ENCODE measurements around the gene NUDT21. TPM values are rescaled to one million over a fixed set of nuclear protein-coding genes. Genes with fewer than 3 reads are reported as not detected.

Gene NUDT21
- total and polyA plus RNA-seq, 8 donors: 7.9 to 57.6 (median 46.8) TPM

DNA sequence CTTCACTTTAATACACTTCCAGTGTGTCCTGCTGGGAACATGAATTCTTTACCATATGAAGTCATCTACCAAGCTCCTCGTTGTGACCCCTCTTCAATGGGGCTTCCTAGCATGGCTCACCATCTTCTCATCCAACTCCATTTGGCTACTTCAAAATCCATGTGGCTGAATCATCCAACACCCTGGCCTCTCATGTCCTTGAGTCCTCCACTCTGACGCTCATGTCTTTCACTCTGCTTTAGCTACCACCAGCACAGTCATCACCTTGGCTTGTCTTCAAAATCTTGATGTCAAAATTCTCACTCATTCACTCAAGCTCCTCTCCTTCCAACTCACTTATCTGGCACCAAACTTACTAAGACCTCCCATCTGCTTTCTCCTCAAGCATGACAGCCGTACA is 61.6 kb downstream of the NUDT21 start:
- H3K36me3 ChIP-seq: peaks cover 0 to 45% (median 13%) of the 10 kb centered on the region in 3 donors
- 92 to 99% methylated on average over 3 of the region's 3 CpGs for WGBS, 2 donors
- DNase-seq: no peak
- no peak overlapping the region for H3K4me3 ChIP-seq
- no peak for FAIRE-seq
- no peaks in the 10 kb centered on the region for H3K4me1 ChIP-seq
- intact Hi-C loops (cut with DNase I): no loop called here
- no peaks in the 10 kb centered on the region for H3K9me3 ChIP-seq
- H3K27me3 ChIP-seq: no peaks in the 10 kb centered on the region
- TF ChIP-seq, protein P1, sequence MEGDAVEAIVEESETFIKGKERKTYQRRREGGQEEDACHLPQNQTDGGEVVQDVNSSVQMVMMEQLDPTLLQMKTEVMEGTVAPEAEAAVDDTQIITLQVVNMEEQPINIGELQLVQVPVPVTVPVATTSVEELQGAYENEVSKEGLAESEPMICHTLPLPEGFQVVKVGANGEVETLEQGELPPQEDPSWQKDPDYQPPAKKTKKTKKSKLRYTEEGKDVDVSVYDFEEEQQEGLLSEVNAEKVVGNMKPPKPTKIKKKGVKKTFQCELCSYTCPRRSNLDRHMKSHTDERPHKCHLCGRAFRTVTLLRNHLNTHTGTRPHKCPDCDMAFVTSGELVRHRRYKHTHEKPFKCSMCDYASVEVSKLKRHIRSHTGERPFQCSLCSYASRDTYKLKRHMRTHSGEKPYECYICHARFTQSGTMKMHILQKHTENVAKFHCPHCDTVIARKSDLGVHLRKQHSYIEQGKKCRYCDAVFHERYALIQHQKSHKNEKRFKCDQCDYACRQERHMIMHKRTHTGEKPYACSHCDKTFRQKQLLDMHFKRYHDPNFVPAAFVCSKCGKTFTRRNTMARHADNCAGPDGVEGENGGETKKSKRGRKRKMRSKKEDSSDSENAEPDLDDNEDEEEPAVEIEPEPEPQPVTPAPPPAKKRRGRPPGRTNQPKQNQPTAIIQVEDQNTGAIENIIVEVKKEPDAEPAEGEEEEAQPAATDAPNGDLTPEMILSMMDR (IDR thresholded peaks at IDR 0.05): no peak
- no peak for ATAC-seq
- H3K27ac ChIP-seq: no peak overlapping the region

DNA sequence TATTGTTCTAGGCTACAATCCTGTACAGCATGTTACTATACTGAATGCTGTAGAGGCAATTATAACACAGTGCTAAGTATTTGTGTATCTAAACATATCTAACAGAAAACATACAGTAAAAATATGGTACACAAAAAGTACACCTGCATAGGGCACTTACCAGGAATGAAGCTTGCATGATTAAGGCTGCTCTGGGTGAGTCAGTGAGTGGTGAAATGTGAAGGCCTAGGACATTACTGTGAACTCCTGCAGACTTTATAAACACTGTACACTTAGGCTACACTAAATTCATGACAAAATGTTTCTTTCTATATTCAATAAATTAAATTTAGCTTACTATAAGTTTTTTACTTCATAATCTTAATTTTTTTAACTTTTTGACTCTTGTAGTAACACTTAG is 62.9 kb downstream of the NUDT21 start:
- no peaks in the 10 kb centered on the region for H3K4me1 ChIP-seq
- no peak overlapping the region for H3K27ac ChIP-seq
- H3K4me3 ChIP-seq: no peak overlapping the region
- TF ChIP-seq, protein P1 (IDR thresholded peaks at IDR 0.05): no peak
- ATAC-seq: no peak
- peaks cover 0 to 48% (median 13%) of the 10 kb centered on the region in 3 donors for H3K36me3 ChIP-seq
- DNase-seq: no peak
- H3K9me3 ChIP-seq: no peaks in the 10 kb centered on the region
- no peak for FAIRE-seq
- intact Hi-C loops (cut with DNase I): no loop called here
- H3K27me3 ChIP-seq: no peaks in the 10 kb centered on the region

DNA sequence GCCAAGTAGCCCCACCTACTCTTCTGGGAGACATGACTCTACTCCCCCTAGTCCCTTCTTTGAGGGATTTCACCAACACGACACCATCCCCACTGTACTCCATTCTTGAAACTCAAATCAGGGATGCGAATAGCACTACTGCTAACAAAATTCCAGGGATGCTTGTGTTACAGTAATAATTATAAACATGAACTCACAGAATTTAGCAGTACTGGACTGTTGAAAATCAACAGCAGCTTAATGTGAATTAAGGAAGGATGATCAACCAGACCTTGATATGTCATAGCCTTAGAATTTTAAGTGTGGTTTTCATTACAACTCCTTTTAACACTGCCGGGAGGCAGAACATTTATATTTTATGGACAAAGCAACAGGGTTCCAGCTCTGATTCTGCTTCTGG is 63.7 kb downstream of the NUDT21 start:
- no peak for FAIRE-seq
- TF ChIP-seq, protein P1 (IDR thresholded peaks at IDR 0.05): no peak
- Histone ChIP-seq H3K4me1 (no peaks in the 10 kb centered on the region), H3K36me3 (peaks cover 0 to 48% (median 13%) of the 10 kb centered on the region in 3 donors), H3K9me3 (no peaks in the 10 kb centered on the region), H3K27ac (no peak overlapping the region), H3K27me3 (no peaks in the 10 kb centered on the region), H3K4me3 (no peak overlapping the region)
- no peak for ATAC-seq
- no peak for DNase-seq
- intact Hi-C loops (cut with DNase I): no loop called here
- WGBS, 2 donors: 94 to 99% methylated on average over 3 of the region's 3 CpGs

DNA sequence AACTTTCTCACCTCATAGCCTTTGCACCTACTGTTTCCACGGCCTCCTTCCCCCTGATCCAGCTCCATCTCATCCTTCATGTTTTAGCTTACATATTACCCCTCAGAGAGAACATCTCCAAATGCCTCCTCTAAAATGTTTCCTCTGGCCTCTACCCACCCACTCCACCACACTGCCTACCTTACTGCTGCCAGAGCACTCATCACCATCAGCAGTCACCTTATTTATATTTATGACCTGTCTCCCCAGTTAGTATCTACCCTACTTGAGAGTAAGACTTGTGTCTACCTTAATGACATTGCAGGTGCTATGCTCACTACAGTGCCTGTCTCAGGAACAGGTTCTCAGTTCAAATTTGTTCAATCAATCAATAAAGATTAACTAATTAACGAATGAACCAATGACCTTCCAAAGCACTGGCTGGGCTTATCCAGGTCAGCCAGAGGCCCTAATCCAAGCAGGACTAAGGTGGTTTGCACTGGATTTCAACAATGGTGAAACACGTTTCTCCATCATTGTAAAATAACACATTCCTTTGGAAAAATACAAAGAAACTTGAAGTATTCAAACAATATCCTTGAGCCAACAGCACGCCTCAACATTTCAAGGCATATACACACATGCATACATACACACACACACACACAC is 66.9 kb downstream of the NUDT21 start:
- TF ChIP-seq, protein P1 (IDR thresholded peaks at IDR 0.05): no peak
- H3K4me1 ChIP-seq: no peaks in the 10 kb centered on the region
- no peaks in the 10 kb centered on the region for H3K9me3 ChIP-seq
- DNase-seq: no peak
- no peak for ATAC-seq
- FAIRE-seq: no peak
- 69 to 72% methylated on average over 4 of the region's 4 CpGs for WGBS, 2 donors
- intact Hi-C loops (cut with DNase I): no loop called here
- peaks cover 0 to 52% (median 18%) of the 10 kb centered on the region in 3 donors for H3K36me3 ChIP-seq
- H3K27ac ChIP-seq: no peak overlapping the region
- H3K27me3 ChIP-seq: no peaks in the 10 kb centered on the region
- no peak overlapping the region for H3K4me3 ChIP-seq

DNA sequence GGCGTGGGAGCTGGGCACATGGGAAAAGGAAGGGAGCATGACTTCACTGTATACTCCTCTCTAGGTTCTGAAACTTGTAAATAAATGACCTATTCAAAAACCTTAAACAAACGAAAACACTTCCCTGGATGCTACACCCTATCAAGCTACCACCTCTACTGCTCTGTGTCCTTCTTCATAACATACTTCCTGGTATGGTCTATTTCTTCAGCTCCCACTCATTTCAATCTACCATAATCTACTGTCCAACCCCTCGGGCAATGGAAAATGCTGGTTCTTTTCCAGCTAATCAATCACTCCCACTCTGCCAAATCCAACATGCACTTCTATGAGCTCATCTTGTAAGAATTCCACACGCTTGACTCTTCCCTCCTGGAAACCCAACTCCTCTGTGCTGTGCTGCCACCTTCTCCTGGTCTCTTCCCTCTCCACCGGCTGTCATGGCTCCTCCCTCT is 68.2 kb downstream of the NUDT21 start:
- H3K4me1 ChIP-seq: no peaks in the 10 kb centered on the region
- no peaks in the 10 kb centered on the region for H3K27me3 ChIP-seq
- H3K36me3 ChIP-seq: peaks cover 0 to 39% (median 13%) of the 10 kb centered on the region in 3 donors
- WGBS, 2 donors: 60 to 64% methylated on average over 5 of the region's 5 CpGs
- TF ChIP-seq, protein P1 (IDR thresholded peaks at IDR 0.05): no peak
- H3K9me3 ChIP-seq: no peaks in the 10 kb centered on the region
- no peak overlapping the region for H3K4me3 ChIP-seq
- peak overlapping the region in 2 of 4 donors; percentile 6 to 34 for H3K27ac ChIP-seq
- FAIRE-seq: no peak
- intact Hi-C loops (cut with DNase I): no loop called here
- peak; percentile 48 to 78 (median 76) for ATAC-seq
- DNase-seq: no peak

Measured in pancreas (tissue), 10 donors.